GM21723 (cell line): ENCODE measurements around the gene FARP2.

Source experiments
- ATAC-seq: cut with Tn5 transposase; IDR thresholded peaks from one replicate; pipeline ENCODE4 v1.9.1; 2021; ENCODE audit warnings: mild to moderate bottlenecking, moderate library complexity; ENCODE audit not compliant: unreplicated experiment

The FARP2 gene

GRCh38 chr2:241324775-241325174, 31.3 kb upstream of the FARP2 start:
- ATAC-seq: no peak

DNA sequence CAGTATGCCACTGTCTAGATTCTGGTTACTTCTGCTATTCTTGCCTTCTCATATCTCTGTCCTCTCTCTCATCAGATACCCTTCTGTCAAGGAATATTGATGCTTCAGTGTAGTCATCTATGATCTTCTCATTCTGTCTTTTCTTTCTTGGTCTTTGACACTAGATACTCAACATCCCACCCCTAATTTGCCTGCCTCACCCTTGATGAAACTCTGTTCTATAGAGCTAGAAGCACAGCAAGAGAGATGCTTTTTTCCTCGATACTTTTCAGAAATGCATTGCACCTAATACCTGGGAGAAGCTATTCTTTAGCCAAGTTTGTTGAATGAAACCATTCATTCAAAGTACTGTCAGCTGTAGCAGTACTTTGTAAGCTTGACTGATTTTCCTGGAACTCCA, 30.8 kb upstream of the FARP2 start:
- no peak for ATAC-seq

DNA sequence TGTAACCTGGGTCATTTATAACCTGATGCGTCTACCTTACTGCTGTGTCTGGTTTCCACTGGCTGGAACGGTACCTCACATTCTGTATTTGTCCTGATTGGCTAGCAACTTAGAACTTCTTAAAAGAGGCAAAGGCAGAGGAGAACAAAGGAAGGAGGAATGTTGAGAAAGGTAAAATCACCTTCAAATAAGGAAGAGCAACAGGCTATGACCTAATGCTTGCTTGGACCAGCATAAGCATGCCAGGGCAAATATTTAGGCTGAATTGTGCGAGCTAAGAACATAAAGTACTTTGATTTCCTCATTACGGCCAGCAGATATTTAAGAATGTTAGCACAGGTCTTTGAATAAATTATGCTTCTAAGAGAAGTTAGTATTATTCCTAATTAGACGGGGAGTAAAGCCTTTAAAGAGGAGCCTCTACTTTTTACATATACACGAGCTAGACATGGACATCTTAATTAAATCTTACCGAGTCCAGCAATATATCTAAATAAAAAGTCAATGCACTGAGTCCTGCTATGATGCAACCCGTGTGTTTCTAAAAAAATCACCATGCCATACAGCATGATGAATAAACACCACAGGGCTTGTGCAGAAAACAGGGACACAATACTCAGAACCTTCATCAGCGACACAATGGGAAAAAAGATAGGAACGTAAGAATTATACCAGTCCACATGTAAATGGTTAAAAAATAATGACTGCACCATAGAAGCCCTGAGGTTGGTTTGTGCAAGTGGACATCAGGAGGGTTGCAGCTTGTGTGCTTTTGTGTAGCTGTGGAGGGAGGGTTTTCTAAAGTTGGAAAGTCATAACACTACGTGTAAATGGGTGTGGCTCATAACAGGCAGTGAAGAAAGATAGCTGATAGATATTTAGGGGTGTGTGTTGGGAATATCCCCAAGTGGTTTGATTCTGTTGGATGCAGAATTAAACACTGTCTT, 26.1 kb upstream of the FARP2 start:
- no peak for ATAC-seq

GRCh38 chr2:241330616-241330981, 25.5 kb upstream of the FARP2 start:
- no peak for ATAC-seq

- no peak for ATAC-seq
These were observed 21.3 kb upstream of the FARP2 start for GRCh38 chr2:241334813-241335212.

GRCh38 chr2:241339839-241340630, 16.1 kb upstream of the FARP2 start:
- no peak for ATAC-seq

GRCh38 chr2:241340631-241341163, 15.4 kb upstream of the FARP2 start:
- ATAC-seq: no peak

DNA sequence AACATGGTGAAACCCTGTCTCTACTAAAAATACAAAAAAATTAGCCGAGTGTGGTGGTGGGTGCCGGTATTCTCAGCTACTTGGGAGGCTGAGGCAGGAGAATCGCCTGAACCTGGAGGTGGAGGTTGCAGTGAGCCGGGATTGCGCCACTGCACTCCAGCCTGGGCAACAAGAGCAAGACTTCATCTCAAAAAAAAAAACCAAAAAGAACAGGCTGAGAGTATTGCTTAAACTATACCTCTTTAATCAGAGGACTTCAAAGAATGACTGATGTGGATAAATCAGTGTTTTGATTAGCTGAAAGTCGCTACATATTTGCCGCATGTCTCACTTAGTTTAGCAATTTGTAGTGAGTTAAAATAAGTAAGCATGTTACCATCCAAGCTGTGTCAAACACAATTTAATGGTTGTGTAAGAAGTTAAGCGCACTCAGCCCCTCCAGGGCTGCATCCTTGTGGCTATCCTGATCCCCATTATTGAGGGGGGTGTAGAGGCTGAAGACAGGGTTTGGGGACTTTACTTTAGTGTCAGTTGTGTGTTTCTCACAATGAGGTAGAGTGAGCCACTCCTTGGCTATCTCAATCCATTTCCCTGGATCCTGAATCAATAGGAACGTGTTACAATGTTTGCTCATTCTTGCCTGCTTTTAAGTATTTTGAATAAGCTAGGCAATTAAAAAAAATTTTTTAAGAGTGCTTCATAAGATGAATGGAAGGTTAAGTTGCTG, 11.0 kb upstream of the FARP2 start:
- ATAC-seq: no peak

DNA sequence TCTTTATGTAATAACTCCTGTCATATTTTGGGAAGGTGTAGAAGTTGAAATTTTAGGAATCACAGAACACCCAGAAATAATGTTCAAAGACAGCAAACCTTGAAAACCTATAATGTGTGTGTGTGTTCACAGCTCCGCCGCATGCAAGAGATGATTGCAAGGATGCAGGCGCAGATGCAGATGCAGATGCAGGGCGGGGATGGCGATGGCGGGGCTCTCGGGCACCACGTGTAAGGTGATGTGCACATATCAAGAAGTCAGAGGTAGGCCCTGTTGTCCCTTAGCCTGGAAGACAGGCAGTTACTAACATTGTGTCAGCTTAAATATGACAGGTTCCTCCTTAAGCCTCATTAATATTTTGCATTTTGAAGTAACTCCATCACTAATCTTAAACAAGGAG, 6.1 kb upstream of the FARP2 start:
- ATAC-seq: no peak

DNA sequence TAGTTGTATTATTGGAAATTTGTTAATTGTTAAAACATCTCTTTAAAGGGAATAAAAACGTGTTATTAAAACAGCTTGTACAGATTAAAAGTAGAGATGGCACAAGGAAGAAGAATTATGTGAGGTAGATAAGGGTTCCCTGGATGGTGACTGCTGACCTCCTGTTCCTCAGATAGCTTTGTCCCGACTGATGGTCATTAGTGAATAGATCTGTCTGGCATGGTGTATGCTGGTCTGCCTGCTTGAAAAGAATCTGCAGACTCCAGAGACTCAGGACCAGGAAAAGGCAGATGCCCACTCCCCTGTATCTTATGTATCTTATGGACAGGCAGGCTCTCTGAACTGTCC, 5.6 kb upstream of the FARP2 start:
- ATAC-seq: no peak

GRCh38 chr2:241350878-241351639, 5.0 kb upstream of the FARP2 start:
- no peak for ATAC-seq

DNA sequence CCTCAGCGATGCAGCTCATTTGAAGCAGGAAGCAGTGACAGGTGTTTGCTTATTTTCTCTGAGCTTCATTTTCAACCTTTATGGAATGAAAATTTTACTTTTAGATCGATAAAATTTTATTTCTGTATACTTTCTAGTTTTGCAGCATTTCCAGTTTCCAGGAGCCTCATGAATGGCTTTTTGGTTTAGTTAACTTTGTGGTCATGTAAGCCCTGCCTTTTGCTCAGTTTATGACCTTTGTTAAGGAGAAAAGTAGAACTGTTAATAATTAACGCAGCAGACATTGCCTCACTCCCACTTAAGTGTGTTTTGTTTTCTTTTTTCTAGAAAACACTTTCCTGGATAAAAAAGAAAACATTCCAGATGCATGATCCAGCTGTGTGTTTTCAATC, 4.4 kb upstream of the FARP2 start:
- ATAC-seq: no peak

- ATAC-seq: no peak
These were observed 3.9 kb upstream of the FARP2 start for GRCh38 chr2:241352227-241352626.

- ATAC-seq: peak; percentile 26
These were observed 1.1 kb upstream of the FARP2 start for GRCh38 chr2:241354668-241355658.

GRCh38 chr2:241356871-241357260, 781 bp downstream of the FARP2 start:
- no peak for ATAC-seq

GRCh38 chr2:241357531-241357930, 1.4 kb downstream of the FARP2 start:
- no peak for ATAC-seq

DNA sequence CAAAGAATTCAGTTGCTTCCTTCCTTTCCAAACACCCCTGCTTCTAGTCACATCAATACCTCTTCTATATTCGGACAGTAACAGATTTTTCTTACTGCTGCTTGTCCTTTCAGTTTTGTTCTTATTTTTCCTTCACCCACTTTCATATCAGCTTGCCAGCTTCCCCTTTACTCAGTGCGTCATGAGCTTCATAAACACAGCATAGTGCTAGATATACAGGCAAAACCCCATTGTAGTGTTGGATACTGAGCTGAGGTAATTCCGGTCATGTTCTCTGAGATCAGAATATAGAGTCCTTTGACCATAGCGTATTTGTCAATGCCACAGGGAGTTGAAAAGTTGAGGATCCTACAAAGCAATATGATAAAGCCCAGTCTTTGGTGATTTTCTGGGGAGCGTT, 2.4 kb downstream of the FARP2 start:
- ATAC-seq: peak; percentile 38

- no peak for ATAC-seq
These were observed 3.5 kb downstream of the FARP2 start for GRCh38 chr2:241359481-241360045.

DNA sequence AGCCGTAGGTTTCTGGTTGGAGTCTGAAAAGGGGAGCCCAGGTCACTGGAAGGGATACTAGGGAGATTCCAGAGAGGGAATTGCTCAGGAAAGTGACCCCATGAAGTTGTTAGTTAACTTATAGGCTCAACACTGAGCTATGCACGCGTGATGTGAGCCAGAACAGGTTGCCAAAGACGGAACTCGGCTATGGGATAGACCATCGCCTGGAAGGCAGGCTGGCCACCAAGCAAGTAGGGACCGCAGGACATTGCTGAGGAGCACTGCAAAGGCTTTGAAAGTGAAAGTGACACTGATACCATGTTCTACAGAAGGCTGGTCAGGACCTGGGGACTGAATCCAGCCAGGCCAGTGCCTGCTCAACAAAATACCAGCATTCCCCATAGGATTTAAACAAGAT, 7.3 kb downstream of the FARP2 start:
- no peak for ATAC-seq
